ENCODE data around the gene HNRNPUL1. TPM values are rescaled to one million over a fixed set of nuclear protein-coding genes. Genes with fewer than 3 reads are reported as not detected.

Gene HNRNPUL1
- 73.0 TPM for total RNA-seq
- 100 to 1,000 TPM; 144 to 182 (median 162) TPM for polyA plus RNA-seq (ENCODE audit: insufficient read depth in 1 of 8, insufficient read length in 8 of 8, low replicate concordance in 1 of 8)
- long read RNA-seq, donor 1, partial matches to known transcripts = 6 of 8 reads
- long read RNA-seq, donor 1, other reads (novel, unspliced or antisense) = 0 of 8 reads
- long read RNA-seq, donor 2, partial matches to known transcripts = 14 of 15 reads
- long read RNA-seq, donor 2, other reads (novel, unspliced or antisense) = 0 of 15 reads
- long read RNA-seq, donor 3, transcript HNRNPUL1-208 (15 exons, 3,043 nt) = minor isoform, 5 of 89 reads
- long read RNA-seq, donor 3, transcript HNRNPUL1-204 (15 exons, 3,555 nt) = major isoform, 8 of 89 reads
- long read RNA-seq, donor 3, partial matches to known transcripts = 74 of 89 reads
- long read RNA-seq, donor 3, other reads (novel, unspliced or antisense) = 0 of 89 reads
- long read RNA-seq, donor 4, partial matches to known transcripts = 112 of 113 reads
- long read RNA-seq, donor 4, other reads (novel, unspliced or antisense) = 0 of 113 reads
- long read RNA-seq, donor 5, transcript HNRNPUL1-204 (15 exons, 3,555 nt) = major isoform, 7 of 225 reads
- long read RNA-seq, donor 5, partial matches to known transcripts = 213 of 225 reads
- long read RNA-seq, donor 5, other reads (novel, unspliced or antisense) = 0 of 225 reads
- long read RNA-seq, donor 6, partial matches to known transcripts = 169 of 174 reads
- long read RNA-seq, donor 6, other reads (novel, unspliced or antisense) = 0 of 174 reads
- long read RNA-seq, donor 7, partial matches to known transcripts = 115 of 118 reads
- long read RNA-seq, donor 7, other reads (novel, unspliced or antisense) = 0 of 118 reads
- long read RNA-seq, donor 8, partial matches to known transcripts = 67 of 69 reads
- long read RNA-seq, donor 8, other reads (novel, unspliced or antisense) = 0 of 69 reads
- long read RNA-seq, donor 9, partial matches to known transcripts = 129 of 132 reads
- long read RNA-seq, donor 9, other reads (novel, unspliced or antisense) = 0 of 132 reads
- long read RNA-seq, donor 10, partial matches to known transcripts = 95 of 98 reads
- long read RNA-seq, donor 10, other reads (novel, unspliced or antisense) = 0 of 98 reads
- long read RNA-seq, donor 11, partial matches to known transcripts = 59 of 64 reads
- long read RNA-seq, donor 11, other reads (novel, unspliced or antisense) = 0 of 64 reads

- Histone ChIP-seq H3K27me3 (ENCODE audit: control insufficient read depth, insufficient read depth, low read length) (no peaks in the 10 kb centered on the region), H3K4me3 (ENCODE audit: low read length) (peak within 1 kb of the TSS; percentile 95), H3K9me3 (replicated peaks; ENCODE audit: control insufficient read depth, low read depth, low read length) (no peaks in the 10 kb centered on the region), H3K36me3 (ENCODE audit: control insufficient read depth, insufficient read depth, low read length) (peaks cover 32% of the 10 kb centered on the region), H3K4me1 (ENCODE audit: control insufficient read depth, insufficient read depth, low read length) (peaks cover 34% of the 10 kb centered on the region), H3K27ac (ENCODE audit: low read length) (peak within 1 kb of the TSS; percentile 99)
- peak; percentile 100 for DNase-seq
- WGBS (ENCODE audit: insufficient coverage) = under 1% methylated on average over 38 of the region's 55 CpGs
Observed at GRCh38 chr19:41263850-41264580, at the start of gene HNRNPUL1. Gene HNRNPUL1 (plus strand): TSS chr19:41264372. CDS start chr19:41264504, 132 bp downstream.

GRCh38 chr19:41217741-41218140 is 46.4 kb upstream of the HNRNPUL1 start:
- DNase-seq = no peak
- Histone ChIP-seq H3K36me3 (ENCODE audit: control insufficient read depth, insufficient read depth, low read length) (peaks cover 21% of the 10 kb centered on the region), H3K4me1 (ENCODE audit: control insufficient read depth, insufficient read depth, low read length) (peaks cover 39% of the 10 kb centered on the region), H3K9me3 (replicated peaks; ENCODE audit: control insufficient read depth, low read depth, low read length) (no peaks in the 10 kb centered on the region), H3K4me3 (ENCODE audit: low read length) (no peak overlapping the region), H3K27ac (ENCODE audit: low read length) (peak overlapping the region; percentile 88), H3K27me3 (ENCODE audit: control insufficient read depth, insufficient read depth, low read length) (peaks cover 8% of the 10 kb centered on the region)
- WGBS (ENCODE audit: insufficient coverage) = 75% methylated on average over 3 of the region's 7 CpGs

- Histone ChIP-seq H3K9me3 (replicated peaks; ENCODE audit: control insufficient read depth, low read depth, low read length) (no peaks in the 10 kb centered on the region), H3K4me3 (ENCODE audit: low read length) (no peak overlapping the region), H3K36me3 (ENCODE audit: control insufficient read depth, insufficient read depth, low read length) (peaks cover 21% of the 10 kb centered on the region), H3K27ac (ENCODE audit: low read length) (peak overlapping the region; percentile 88), H3K27me3 (ENCODE audit: control insufficient read depth, insufficient read depth, low read length) (peaks cover 8% of the 10 kb centered on the region), H3K4me1 (ENCODE audit: control insufficient read depth, insufficient read depth, low read length) (peaks cover 39% of the 10 kb centered on the region)
- no peak for DNase-seq
- WGBS (ENCODE audit: insufficient coverage) = 63% methylated on average over 6 of the region's 7 CpGs
Observed at GRCh38 chr19:41218249-41218614, 45.9 kb upstream of the HNRNPUL1 start.

GRCh38 chr19:41218615-41219507 is 45.3 kb upstream of the HNRNPUL1 start, which contains the start of gene AXL:
Gene AXL (plus strand): TSS chr19:41219223. CDS start chr19:41219393, 170 bp downstream.
- Histone ChIP-seq H3K36me3 (ENCODE audit: control insufficient read depth, insufficient read depth, low read length) (peaks cover 21% of the 10 kb centered on the region), H3K4me1 (ENCODE audit: control insufficient read depth, insufficient read depth, low read length) (peaks cover 45% of the 10 kb centered on the region), H3K9me3 (replicated peaks; ENCODE audit: control insufficient read depth, low read depth, low read length) (no peaks in the 10 kb centered on the region), H3K27ac (ENCODE audit: low read length) (peak within 1 kb of the TSS; percentile 88), H3K27me3 (ENCODE audit: control insufficient read depth, insufficient read depth, low read length) (peaks cover 8% of the 10 kb centered on the region), H3K4me3 (ENCODE audit: low read length) (peak within 1 kb of the TSS; percentile 63)
- peak; percentile 95 for DNase-seq
- under 1% methylated on average over 23 of the region's 32 CpGs for WGBS (ENCODE audit: insufficient coverage)

- WGBS (ENCODE audit: insufficient coverage) = 32% methylated on average over 2 of the region's 16 CpGs
- Histone ChIP-seq H3K9me3 (replicated peaks; ENCODE audit: control insufficient read depth, low read depth, low read length) (no peaks in the 10 kb centered on the region), H3K4me3 (ENCODE audit: low read length) (peak overlapping the region; percentile 63), H3K27ac (ENCODE audit: low read length) (peak overlapping the region; percentile 72), H3K4me1 (ENCODE audit: control insufficient read depth, insufficient read depth, low read length) (peaks cover 48% of the 10 kb centered on the region), H3K27me3 (ENCODE audit: control insufficient read depth, insufficient read depth, low read length) (peaks cover 8% of the 10 kb centered on the region), H3K36me3 (ENCODE audit: control insufficient read depth, insufficient read depth, low read length) (peaks cover 25% of the 10 kb centered on the region)
- DNase-seq = peak; percentile 49
Observed at GRCh38 chr19:41219924-41220567, 44.1 kb upstream of the HNRNPUL1 start.

- WGBS (ENCODE audit: insufficient coverage) = 53% methylated on average over 3 of the region's 9 CpGs
- H3K27ac ChIP-seq (ENCODE audit: low read length) = peak overlapping the region; percentile 72
Observed at GRCh38 chr19:41220811-41221210, 43.4 kb upstream of the HNRNPUL1 start.

GRCh38 chr19:41221514-41222205 is 42.5 kb upstream of the HNRNPUL1 start:
- Histone ChIP-seq H3K9me3 (replicated peaks; ENCODE audit: control insufficient read depth, low read depth, low read length) (no peaks in the 10 kb centered on the region), H3K4me3 (ENCODE audit: low read length) (no peak overlapping the region), H3K27me3 (ENCODE audit: control insufficient read depth, insufficient read depth, low read length) (peaks cover 8% of the 10 kb centered on the region), H3K27ac (ENCODE audit: low read length) (no peak overlapping the region), H3K4me1 (ENCODE audit: control insufficient read depth, insufficient read depth, low read length) (peaks cover 57% of the 10 kb centered on the region), H3K36me3 (ENCODE audit: control insufficient read depth, insufficient read depth, low read length) (peaks cover 27% of the 10 kb centered on the region)
- DNase-seq = no peak
- 85% methylated on average over 13 of the region's 20 CpGs for WGBS (ENCODE audit: insufficient coverage)

More at GRCh38 chr19:41220811-41221210, 43.4 kb upstream of the HNRNPUL1 start:
- H3K36me3 ChIP-seq (ENCODE audit: control insufficient read depth, insufficient read depth, low read length) = peaks cover 27% of the 10 kb centered on the region
- no peak for DNase-seq
- H3K9me3 ChIP-seq (replicated peaks; ENCODE audit: control insufficient read depth, low read depth, low read length) = no peaks in the 10 kb centered on the region
- H3K4me1 ChIP-seq (ENCODE audit: control insufficient read depth, insufficient read depth, low read length) = peaks cover 55% of the 10 kb centered on the region
- peaks cover 8% of the 10 kb centered on the region for H3K27me3 ChIP-seq (ENCODE audit: control insufficient read depth, insufficient read depth, low read length)
- peak overlapping the region; percentile 63 for H3K4me3 ChIP-seq (ENCODE audit: low read length)

- 77% methylated on average over 4 of the region's 10 CpGs for WGBS (ENCODE audit: insufficient coverage)
- H3K36me3 ChIP-seq (ENCODE audit: control insufficient read depth, insufficient read depth, low read length) = peaks cover 27% of the 10 kb centered on the region
- no peaks in the 10 kb centered on the region for H3K9me3 ChIP-seq (replicated peaks; ENCODE audit: control insufficient read depth, low read depth, low read length)
- no peak for DNase-seq
- peaks cover 56% of the 10 kb centered on the region for H3K4me1 ChIP-seq (ENCODE audit: control insufficient read depth, insufficient read depth, low read length)
- H3K27ac ChIP-seq (ENCODE audit: low read length) = no peak overlapping the region
- no peak overlapping the region for H3K4me3 ChIP-seq (ENCODE audit: low read length)
- H3K27me3 ChIP-seq (ENCODE audit: control insufficient read depth, insufficient read depth, low read length) = peaks cover 8% of the 10 kb centered on the region
Observed at GRCh38 chr19:41222240-41222639, 41.9 kb upstream of the HNRNPUL1 start.
